ENCODE results near the gene PER1. TPM values are rescaled to one million over a fixed set of nuclear protein-coding genes. Genes with fewer than 3 reads are reported as not detected.
A peak's percentile ranks its signal among the peaks of the same experiment; 100 is the strongest.

Gene PER1
- total RNA-seq, 1 experiment from 2014 or later, result 17.1 TPM

DNA sequence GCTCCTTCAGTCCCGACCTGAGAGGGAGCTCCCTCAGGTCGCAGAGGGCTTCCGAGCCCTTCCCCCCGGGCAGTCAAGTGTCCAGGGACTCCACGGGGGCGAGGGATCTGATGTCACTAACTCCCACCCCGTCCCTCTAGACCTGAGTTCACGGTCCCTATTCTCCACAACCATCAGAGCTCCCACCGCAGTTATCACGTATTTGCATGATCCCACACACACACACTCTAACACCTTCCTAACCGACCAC, 3.7 kb upstream of the PER1 start:
- BruUV-seq (replicated peaks), result TSS peak; percentile 91
- Histone ChIP-seq H3K4me1 (ENCODE audit: control insufficient read depth, insufficient read depth, low read length) (peaks cover 41% of the 10 kb centered on the region), H3K9me3 (ENCODE audit: control insufficient read depth, insufficient read depth, low read depth, low read length) (no peaks in the 10 kb centered on the region), H3K4me3 (ENCODE audit: low read depth in 2 of 2, low read length in 2 of 2) (peak overlapping the region; percentile 71 to 73), H3K27me3 (ENCODE audit: control insufficient read depth, insufficient read depth, low read length) (no peaks in the 10 kb centered on the region), H3K36me3 (ENCODE audit: control insufficient read depth, insufficient read depth, low read length) (no peaks in the 10 kb centered on the region; the same call in 1 of the 2 replicates), H3K27ac (ENCODE audit: low read length) (peak overlapping the region; percentile 82)
- no peak for TF ChIP-seq POLR2AphosphoS5 (IDR thresholded peaks at IDR 0.05; ENCODE audit: low read depth, low read length)
- ATAC-seq (0 out of 2 replicates have a peak, but pooled peaks have one; percentile 0), DNase-seq (ENCODE audit: low read depth, low spot score) (no peak)
- intact Hi-C loops (cut with micrococcal nuclease; ENCODE audit: unreplicated experiment), result no loop called here
- ChIA-PET CTCF (no interaction called here), POLR2A (interaction anchor here (2.2 kb wide), 1 partner anchor 17 kb away, joined by 12 read pairs; no protein-coding TSS in a partner anchor)
- in situ Hi-C loops (cut with HindIII; ENCODE audit: low pct_unique_long_range_greater_than_20kb, low sequenced_read_pairs), result no loop called here

DNA sequence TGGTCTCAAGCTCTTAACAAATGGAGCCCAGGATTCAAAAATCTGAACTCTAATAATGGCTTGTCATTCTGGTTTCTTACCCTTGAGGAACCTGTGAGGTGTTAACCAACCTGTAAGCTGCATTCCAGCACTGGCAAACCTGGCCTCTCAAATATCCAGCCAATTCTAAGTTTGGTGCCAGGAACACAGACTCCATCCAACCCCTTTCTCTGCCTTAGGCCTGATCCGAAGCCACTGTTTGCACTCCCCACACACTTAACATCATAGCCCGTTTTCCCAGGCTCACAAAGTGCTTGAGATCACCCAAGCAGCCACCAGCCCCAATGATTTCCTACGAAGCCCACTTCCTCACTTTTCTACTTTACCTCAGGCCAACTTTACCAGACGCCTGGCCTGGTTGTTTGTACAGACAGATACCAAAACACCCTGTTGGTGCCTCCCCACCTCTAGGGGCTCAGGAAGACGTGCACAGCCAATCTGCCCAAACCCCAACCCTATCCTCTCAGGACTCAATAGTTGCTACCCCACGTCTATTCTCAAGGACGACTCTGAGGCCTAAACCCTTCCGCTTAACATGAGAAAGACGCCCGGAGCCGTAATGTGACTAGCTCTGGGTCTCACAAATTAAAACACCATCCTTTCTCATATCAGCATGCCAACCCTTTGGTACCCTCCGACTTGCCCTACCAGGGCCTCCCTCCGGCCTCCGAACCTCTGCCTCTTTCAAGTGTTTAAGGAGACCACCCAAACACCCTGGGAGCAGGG, 3.2 kb upstream of the PER1 start:
- ChIA-PET CTCF (no interaction called here), POLR2A (interaction anchor here (0.6 to 2.2 kb wide), 2 partner anchors 10 to 18 kb away, joined by 7 to 12 read pairs; no protein-coding TSS in a partner anchor)
- Histone ChIP-seq H3K27me3 (ENCODE audit: control insufficient read depth, insufficient read depth, low read length) (no peaks in the 10 kb centered on the region), H3K4me1 (ENCODE audit: control insufficient read depth, insufficient read depth, low read length) (peaks cover 41% of the 10 kb centered on the region), H3K4me3 (ENCODE audit: low read depth in 2 of 2, low read length in 2 of 2) (peak overlapping the region; percentile 71 to 73), H3K27ac (ENCODE audit: low read length) (peak overlapping the region; percentile 82), H3K9me3 (ENCODE audit: control insufficient read depth, insufficient read depth, low read depth, low read length) (no peaks in the 10 kb centered on the region), H3K36me3 (ENCODE audit: control insufficient read depth, insufficient read depth, low read length) (no peaks in the 10 kb centered on the region; the same call in 1 of the 2 replicates)
- DNase-seq (ENCODE audit: low read depth, low spot score) (no peak), ATAC-seq (no peak)
- in situ Hi-C loops (cut with HindIII; ENCODE audit: low pct_unique_long_range_greater_than_20kb, low sequenced_read_pairs) (no loop called here), intact Hi-C loops (cut with micrococcal nuclease; ENCODE audit: unreplicated experiment) (no loop called here)
- TF ChIP-seq, protein P1, sequence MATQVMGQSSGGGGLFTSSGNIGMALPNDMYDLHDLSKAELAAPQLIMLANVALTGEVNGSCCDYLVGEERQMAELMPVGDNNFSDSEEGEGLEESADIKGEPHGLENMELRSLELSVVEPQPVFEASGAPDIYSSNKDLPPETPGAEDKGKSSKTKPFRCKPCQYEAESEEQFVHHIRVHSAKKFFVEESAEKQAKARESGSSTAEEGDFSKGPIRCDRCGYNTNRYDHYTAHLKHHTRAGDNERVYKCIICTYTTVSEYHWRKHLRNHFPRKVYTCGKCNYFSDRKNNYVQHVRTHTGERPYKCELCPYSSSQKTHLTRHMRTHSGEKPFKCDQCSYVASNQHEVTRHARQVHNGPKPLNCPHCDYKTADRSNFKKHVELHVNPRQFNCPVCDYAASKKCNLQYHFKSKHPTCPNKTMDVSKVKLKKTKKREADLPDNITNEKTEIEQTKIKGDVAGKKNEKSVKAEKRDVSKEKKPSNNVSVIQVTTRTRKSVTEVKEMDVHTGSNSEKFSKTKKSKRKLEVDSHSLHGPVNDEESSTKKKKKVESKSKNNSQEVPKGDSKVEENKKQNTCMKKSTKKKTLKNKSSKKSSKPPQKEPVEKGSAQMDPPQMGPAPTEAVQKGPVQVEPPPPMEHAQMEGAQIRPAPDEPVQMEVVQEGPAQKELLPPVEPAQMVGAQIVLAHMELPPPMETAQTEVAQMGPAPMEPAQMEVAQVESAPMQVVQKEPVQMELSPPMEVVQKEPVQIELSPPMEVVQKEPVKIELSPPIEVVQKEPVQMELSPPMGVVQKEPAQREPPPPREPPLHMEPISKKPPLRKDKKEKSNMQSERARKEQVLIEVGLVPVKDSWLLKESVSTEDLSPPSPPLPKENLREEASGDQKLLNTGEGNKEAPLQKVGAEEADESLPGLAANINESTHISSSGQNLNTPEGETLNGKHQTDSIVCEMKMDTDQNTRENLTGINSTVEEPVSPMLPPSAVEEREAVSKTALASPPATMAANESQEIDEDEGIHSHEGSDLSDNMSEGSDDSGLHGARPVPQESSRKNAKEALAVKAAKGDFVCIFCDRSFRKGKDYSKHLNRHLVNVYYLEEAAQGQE (IDR thresholded peaks at IDR 0.05; ENCODE audit: insufficient read depth in 1 of 2, low read depth in 2 of 2, low read length in 1 of 2), result no peak
- no peak for TF ChIP-seq SIN3A (IDR thresholded peaks at IDR 0.05; ENCODE audit: borderline replicate concordance, insufficient read depth, low read depth, low read length)
- no peak for TF ChIP-seq POLR2AphosphoS5 (IDR thresholded peaks at IDR 0.05; ENCODE audit: low read depth, low read length)
- TF ChIP-seq TCF7L2 (IDR thresholded peaks at IDR 0.05; ENCODE audit: low read depth, low read length), result no peak
- TF ChIP-seq, protein P2, sequence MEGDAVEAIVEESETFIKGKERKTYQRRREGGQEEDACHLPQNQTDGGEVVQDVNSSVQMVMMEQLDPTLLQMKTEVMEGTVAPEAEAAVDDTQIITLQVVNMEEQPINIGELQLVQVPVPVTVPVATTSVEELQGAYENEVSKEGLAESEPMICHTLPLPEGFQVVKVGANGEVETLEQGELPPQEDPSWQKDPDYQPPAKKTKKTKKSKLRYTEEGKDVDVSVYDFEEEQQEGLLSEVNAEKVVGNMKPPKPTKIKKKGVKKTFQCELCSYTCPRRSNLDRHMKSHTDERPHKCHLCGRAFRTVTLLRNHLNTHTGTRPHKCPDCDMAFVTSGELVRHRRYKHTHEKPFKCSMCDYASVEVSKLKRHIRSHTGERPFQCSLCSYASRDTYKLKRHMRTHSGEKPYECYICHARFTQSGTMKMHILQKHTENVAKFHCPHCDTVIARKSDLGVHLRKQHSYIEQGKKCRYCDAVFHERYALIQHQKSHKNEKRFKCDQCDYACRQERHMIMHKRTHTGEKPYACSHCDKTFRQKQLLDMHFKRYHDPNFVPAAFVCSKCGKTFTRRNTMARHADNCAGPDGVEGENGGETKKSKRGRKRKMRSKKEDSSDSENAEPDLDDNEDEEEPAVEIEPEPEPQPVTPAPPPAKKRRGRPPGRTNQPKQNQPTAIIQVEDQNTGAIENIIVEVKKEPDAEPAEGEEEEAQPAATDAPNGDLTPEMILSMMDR (IDR thresholded peaks at IDR 0.05), result no peak
- BruUV-seq (replicated peaks), result no TSS peak

DNA sequence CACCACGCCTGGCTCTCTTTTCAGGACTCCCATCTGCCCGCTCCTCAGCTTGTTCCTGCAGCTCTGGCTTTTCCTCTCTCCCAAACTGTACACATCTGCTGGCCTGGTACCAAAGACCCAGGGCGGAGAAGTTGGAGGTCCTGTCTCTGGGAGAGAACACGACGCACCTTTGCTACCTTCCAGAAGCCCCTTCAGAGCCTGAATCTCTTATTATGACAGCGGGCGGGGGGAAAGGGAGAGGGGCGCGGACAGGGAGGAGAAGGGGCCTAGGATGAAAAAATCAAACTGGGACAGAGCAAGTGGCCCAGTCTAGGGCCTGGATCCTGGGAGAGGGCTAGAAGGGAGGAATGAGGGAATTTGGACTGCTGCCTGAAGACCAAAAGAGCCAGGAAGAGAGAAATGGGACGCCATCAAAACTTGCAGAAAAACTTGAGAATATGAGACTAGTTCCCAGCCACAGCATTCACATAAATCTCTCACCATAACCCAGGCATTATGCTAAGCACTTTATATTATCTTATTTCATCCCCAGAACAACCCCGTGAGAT, 2.5 kb upstream of the PER1 start:
- ChIA-PET CTCF (interaction anchor here (0.6 kb wide), 1 partner anchor 34 kb away, joined by 7 read pairs; no protein-coding TSS in a partner anchor), POLR2A (interaction anchor here (0.5 to 0.6 kb wide), 2 partner anchors 9 to 93 kb away, joined by 5 to 7 read pairs; partner anchors contain the start of gene CTC1)
- no peaks in the 10 kb centered on the region for H3K27me3 ChIP-seq (ENCODE audit: control insufficient read depth, insufficient read depth, low read length)
- H3K36me3 ChIP-seq (ENCODE audit: control insufficient read depth, insufficient read depth, low read length), result no peaks in the 10 kb centered on the region
- in situ Hi-C loops (cut with HindIII; ENCODE audit: low pct_unique_long_range_greater_than_20kb, low sequenced_read_pairs), result no loop called here
- peak overlapping the region; percentile 71 to 73 for H3K4me3 ChIP-seq (ENCODE audit: low read depth in 2 of 2, low read length in 2 of 2)
- DNase-seq (ENCODE audit: low read depth, low spot score) (no peak), ATAC-seq (no peak)
- TF ChIP-seq, protein P2 (IDR thresholded peaks at IDR 0.05), result no peak
- TF ChIP-seq POLR2AphosphoS5 (IDR thresholded peaks at IDR 0.05; ENCODE audit: low read depth, low read length) (no peak), SIN3A (IDR thresholded peaks at IDR 0.05; ENCODE audit: borderline replicate concordance, insufficient read depth, low read depth, low read length) (no peak), TCF7L2 (IDR thresholded peaks at IDR 0.05; ENCODE audit: low read depth, low read length) (no peak)
- H3K27ac ChIP-seq (ENCODE audit: low read length), result peak overlapping the region; percentile 82
- H3K9me3 ChIP-seq (ENCODE audit: control insufficient read depth, insufficient read depth, low read depth, low read length), result no peaks in the 10 kb centered on the region
- no TSS peak for BruUV-seq (replicated peaks)
- peaks cover 39% of the 10 kb centered on the region for H3K4me1 ChIP-seq (ENCODE audit: control insufficient read depth, insufficient read depth, low read length)
- intact Hi-C loops (cut with micrococcal nuclease; ENCODE audit: unreplicated experiment), result no loop called here

Measured in Panc1 (cell line).